HepG2 (cell line): ENCODE data around the gene TMEM131. TPM values are rescaled to one million over a fixed set of nuclear protein-coding genes. Genes with fewer than 3 reads are reported as not detected.

Experiments
- ATAC-seq: fragments of 200-7000 bp; cut with Tn5 transposase; 3 replicates; pipeline ENCODE4 v1.9.1; 2020; ENCODE audit warnings: mild to moderate bottlenecking, moderate library complexity
- BruUV-seq: library from RNA; stranded (reverse); fragments of 400-500 nt; replicated peaks from 2 replicates; lab custom pipeline; 2021; lab: Mats Ljungman, UMichigan
- CTCF ChIA-PET: fragments of 300-600 bp; formaldehyde crosslinking; extraction: SDS; loops from one replicate; lab custom pipeline; 2021; ENCODE audit warnings: low total read pairs, inconsistent platforms, low intra/inter-chr PET ratio; lab: Yijun Ruan, JAX
- POLR2A ChIA-PET: fragments of 350-600 bp; sonication (Branson Sonifier 250); formaldehyde crosslinking; loops from one replicate; lab custom pipeline; 2020; ENCODE audit warnings: antibody characterized with exemption, inconsistent platforms; lab: Yijun Ruan, JAX
- DNase-seq: peaks from one replicate; pipeline ENCODE4 v3.0.0-alpha.2; 2015; ENCODE audit warnings: low spot score
- FAIRE-seq: peaks from 3 replicates; lab custom pipeline; 2011; peaks lifted over from hg19 to GRCh38; lab: Jason Lieb, UNC
- H2AFZ ChIP-seq: one replicate; pipeline ENCODE4 v1.6.1; 2011; ENCODE audit warnings: low read length, inconsistent platforms
- H3K27ac ChIP-seq: fragments of 300-600 bp; 3 replicates; pipeline ENCODE4 v1.8.0; 2011; ENCODE audit warnings: mixed run types, mild to moderate bottlenecking, mixed read lengths, low read length, inconsistent platforms; ENCODE audit not compliant: insufficient read depth; ENCODE audit errors: extremely low read length
- H3K27me3 ChIP-seq, 2 experiments: fragments of 200-600 bp in 1 of 2; 2 replicates in 1 of 2; 3 replicates in 1 of 2; pipeline versions ENCODE4 v1.6.0 to v1.8.0; 2011; ENCODE audit warnings: low read length in 2 of 2, mild to moderate bottlenecking in 2 of 2, moderate library complexity in 2 of 2, inconsistent platforms in 1 of 2; ENCODE audit not compliant: insufficient read depth in 2 of 2, control insufficient read depth in 1 of 2
- H3K36me3 ChIP-seq, 2 experiments: fragments of 200-600 bp in 1 of 2; replicated peaks in 1 of 2; 2 replicates in 1 of 2; 3 replicates in 1 of 2; pipeline versions ENCODE4 v1.5.1 to v1.8.0; 2011; ENCODE audit warnings: low read length in 2 of 2, inconsistent platforms in 1 of 2; ENCODE audit not compliant: insufficient read depth in 2 of 2, control insufficient read depth in 1 of 2
- H3K4me1 ChIP-seq: 2 replicates; pipeline ENCODE4 v1.5.1; 2012; ENCODE audit warnings: low read length, inconsistent platforms; ENCODE audit not compliant: insufficient read depth
- H3K4me2 ChIP-seq: 2 replicates; pipeline ENCODE4 v1.6.0; 2011; ENCODE audit warnings: low read depth, low read length, inconsistent platforms
- H3K4me3 ChIP-seq, 3 experiments: fragments of 200-600 bp in 1 of 3; sonication (generic), shearing (Covaris generic) in 1 of 3; replicated peaks in 1 of 3; 2 replicates each; pipeline ENCODE4 v1.5.1; 2011 to 2016; ENCODE audit warnings: low read length in 3 of 3, inconsistent platforms in 2 of 3, low read depth in 2 of 3, mild to moderate bottlenecking in 2 of 3, control low read depth in 1 of 3, mixed read lengths in 1 of 3; ENCODE audit not compliant: insufficient read depth in 1 of 3
- H3K79me2 ChIP-seq: one replicate; pipeline ENCODE4 v1.6.1; 2011; ENCODE audit warnings: low read length, inconsistent platforms; ENCODE audit not compliant: insufficient read depth
- H3K9ac ChIP-seq: 2 replicates; pipeline ENCODE4 v1.6.0; 2011; ENCODE audit warnings: mild to moderate bottlenecking, low read depth, low read length, inconsistent platforms; ENCODE audit not compliant: insufficient read depth
- H3K9me3 ChIP-seq: 2 replicates; pipeline ENCODE4 v1.5.1; 2012; ENCODE audit warnings: mild to moderate bottlenecking, low read length
- H4K20me1 ChIP-seq: 2 replicates; pipeline ENCODE4 v1.6.0; 2011; ENCODE audit warnings: inconsistent platforms, mild to moderate bottlenecking, low read length, moderate library complexity; ENCODE audit not compliant: insufficient read depth
- BCL6 ChIP-seq: IDR thresholded peaks from 2 replicates; pipeline ENCODE4 v1.6.1; 2016; ENCODE audit warnings: missing genetic modification reagents, missing compliant biosample characterization
- CHD4 ChIP-seq: fragments of 200-600 bp; sonication (generic); IDR thresholded peaks from 2 replicates; pipeline ENCODE4 v1.7.0; 2017; ENCODE audit warnings: mild to moderate bottlenecking, low read length, borderline replicate concordance
- HOMEZ ChIP-seq: IDR thresholded peaks from 2 replicates; pipeline ENCODE4 v1.6.1; 2016; ENCODE audit warnings: low read depth
- NR2C2 ChIP-seq: sonication (generic); formaldehyde crosslinking; IDR thresholded peaks from 2 replicates; pipeline ENCODE4 v1.4.0; 2020; ENCODE audit warnings: missing genetic modification reagents, mild to moderate bottlenecking, moderate library complexity, borderline replicate concordance
- ZNF292 ChIP-seq: sonication (generic); formaldehyde crosslinking; IDR thresholded peaks from 2 replicates; pipeline ENCODE4 v1.8.1; 2022; ENCODE audit warnings: mild to moderate bottlenecking, low read depth, missing genetic modification reagents, borderline replicate concordance
- ZNF350 ChIP-seq: sonication (generic); formaldehyde crosslinking; IDR thresholded peaks from 2 replicates; pipeline ENCODE4 v1.4.0; 2020; ENCODE audit warnings: mild to moderate bottlenecking, low read depth, missing genetic modification reagents, borderline replicate concordance
- ZNF460 ChIP-seq: sonication (generic); formaldehyde crosslinking; IDR thresholded peaks from 2 replicates; pipeline ENCODE4 v1.5.1; 2020; ENCODE audit warnings: missing genetic modification reagents, mild to moderate bottlenecking, borderline replicate concordance
- WGBS: methylation state at CpG from one replicate; pipeline ENCODE4 v1.1.6; 2017; ENCODE audit warnings: low lambda C conversion rate; 5-methylcytosine and 5-hydroxymethylcytosine counted together
- in situ Hi-C: cut with HindIII; loops from 2 replicates; pipeline ENCODE4 v1.10.0; 2017; ENCODE audit warnings: low pct_unique_long_range_greater_than_20kb; ENCODE audit not compliant: extremely low pct_ligation_motif_present
- intact Hi-C: fragments of 100-400 bp; cut with micrococcal nuclease; formaldehyde crosslinking; loops from one replicate; pipeline ENCODE4 v1.10.0; 2022; ENCODE audit not compliant: unreplicated experiment
- polyA plus RNA-seq, 8 experiments: library from polyadenylated mRNA; depleted of rRNA in 3 of 8; stranded (reverse) in 7 of 8; unstranded in 1 of 8; fragments of >200 nt; fragmentation: Illumina TruSeq in 4 of 8; extraction: Trizol in 4 of 8; gene quantifications; 2 replicates each; pipeline versions ENCODE4 v1.2.1 to v1.2.3, GENCODE V29; 2011 to 2016; ENCODE audit warnings: low read depth in 4 of 8, missing spikeins in 1 of 8, mixed read lengths in 1 of 8; ENCODE audit not compliant: insufficient read depth in 1 of 8
- total RNA-seq, 5 experiments: library from RNA; depleted of rRNA; stranded (reverse); fragments of >200 nt; fragmentation: Illumina TruSeq; extraction: Trizol; gene quantifications; 2 replicates each; pipeline ENCODE4 v1.2.3, GENCODE V29; 2016; ENCODE audit warnings: low read depth in 1 of 5
- TF ChIP-seq, protein P1 (sequence below): sonication (generic); formaldehyde crosslinking; IDR thresholded peaks from 2 replicates; pipeline ENCODE4 v1.4.0; 2020; ENCODE audit warnings: missing genetic modification reagents, mild to moderate bottlenecking, borderline replicate concordance

TMEM131 gene
- total and polyA plus RNA-seq, 2 of the 13 experiments (the other 11 are each of a cell fraction or from before 2014, with no cell fraction given): 17.9 to 19.5 TPM

DNA sequence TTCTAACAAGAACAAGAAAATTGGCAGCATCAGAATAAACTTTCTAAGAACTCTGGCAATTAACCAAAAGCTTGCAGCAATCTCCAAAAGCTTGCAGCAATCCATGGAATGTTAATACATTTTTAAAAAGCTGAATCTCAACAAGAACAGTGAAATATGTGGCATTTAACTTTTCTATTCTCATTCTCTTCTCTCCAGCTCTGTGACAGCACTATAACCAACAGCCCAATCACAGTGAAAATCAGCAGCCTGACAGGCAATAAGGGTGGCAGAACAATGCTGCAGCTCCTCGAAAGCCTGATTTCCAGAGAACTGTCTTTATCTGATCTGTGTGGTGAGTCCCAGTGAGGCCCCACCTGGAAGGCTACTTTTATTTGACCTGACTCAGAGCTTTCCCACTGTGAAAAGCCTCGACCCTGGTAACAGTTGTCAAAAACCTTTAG is 60.0 kb downstream of the TMEM131 start:
- Histone ChIP-seq H3K36me3 (no peaks in the 10 kb centered on the region), H3K4me3 (no peak overlapping the region), H3K9ac (no peak overlapping the region), H3K4me1 (peaks cover 18% of the 10 kb centered on the region), H3K79me2 (peaks cover 66% of the 10 kb centered on the region), H3K27ac (peak overlapping the region; percentile 1), H3K4me2 (peak overlapping the region; percentile 54), H3K27me3 (no peaks in the 10 kb centered on the region), H2AFZ (no peak overlapping the region), H4K20me1 (peaks cover 24% of the 10 kb centered on the region; the same call in 1 of the 2 replicates), H3K9me3 (no peaks in the 10 kb centered on the region)
- in situ Hi-C loops: no loop called here
- WGBS: 15% methylated on average over 2 of the region's 2 CpGs
- FAIRE-seq (no peak), ATAC-seq (peak; percentile 92), DNase-seq (peak; percentile 42)
- TF ChIP-seq ZNF460 (no peak), ZNF292 (peak; percentile 70; the same call in 1 of the 2 replicates), BCL6 (peak; percentile 90), NR2C2 (CRISPR knock-in tag) (no peak), ZNF350 (CRISPR knock-in tag) (no peak), HOMEZ (CRISPR knock-in tag) (no peak), CHD4 (no peak)
- TF ChIP-seq, protein P1, sequence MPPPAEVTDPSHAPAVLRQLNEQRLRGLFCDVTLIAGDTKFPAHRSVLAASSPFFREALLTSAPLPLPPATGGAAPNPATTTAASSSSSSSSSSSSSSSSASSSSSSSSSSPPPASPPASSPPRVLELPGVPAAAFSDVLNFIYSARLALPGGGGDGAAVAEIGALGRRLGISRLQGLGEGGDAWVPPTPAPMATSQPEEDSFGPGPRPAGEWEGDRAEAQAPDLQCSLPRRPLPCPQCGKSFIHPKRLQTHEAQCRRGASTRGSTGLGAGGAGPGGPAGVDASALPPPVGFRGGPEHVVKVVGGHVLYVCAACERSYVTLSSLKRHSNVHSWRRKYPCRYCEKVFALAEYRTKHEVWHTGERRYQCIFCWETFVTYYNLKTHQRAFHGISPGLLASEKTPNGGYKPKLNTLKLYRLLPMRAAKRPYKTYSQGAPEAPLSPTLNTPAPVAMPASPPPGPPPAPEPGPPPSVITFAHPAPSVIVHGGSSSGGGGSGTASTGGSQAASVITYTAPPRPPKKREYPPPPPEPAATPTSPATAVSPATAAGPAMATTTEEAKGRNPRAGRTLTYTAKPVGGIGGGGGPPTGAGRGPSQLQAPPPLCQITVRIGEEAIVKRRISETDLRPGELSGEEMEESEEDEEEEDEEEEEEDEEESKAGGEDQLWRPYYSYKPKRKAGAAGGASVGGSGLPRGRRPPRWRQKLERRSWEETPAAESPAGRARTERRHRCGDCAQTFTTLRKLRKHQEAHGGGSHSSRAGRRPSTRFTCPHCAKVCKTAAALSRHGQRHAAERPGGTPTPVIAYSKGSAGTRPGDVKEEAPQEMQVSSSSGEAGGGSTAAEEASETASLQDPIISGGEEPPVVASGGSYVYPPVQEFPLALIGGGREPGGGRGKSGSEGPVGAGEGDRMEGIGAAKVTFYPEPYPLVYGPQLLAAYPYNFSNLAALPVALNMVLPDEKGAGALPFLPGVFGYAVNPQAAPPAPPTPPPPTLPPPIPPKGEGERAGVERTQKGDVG (CRISPR knock-in tag): no peak
- ChIA-PET CTCF (no interaction called here), POLR2A (interaction anchor here (1.6 kb wide), 1 partner anchor 15 kb away, joined by 4 read pairs; no protein-coding TSS in a partner anchor)
- BruUV-seq: no TSS peak
- intact Hi-C loops: no loop called here
